K562 (cell line): ENCODE measurements around the gene SLC4A5. TPM values are rescaled to one million over a fixed set of nuclear protein-coding genes. Genes with fewer than 3 reads are reported as not detected.
A peak's percentile ranks its signal among the peaks of the same experiment; 100 is the strongest.

Experiments used
- BCOR ChIP-seq: fragments of 450-650 bp; IDR thresholded peaks from 2 replicates; pipeline ENCODE4 v1.6.1; 2016
- BRD4 ChIP-seq: fragments of 200-600 bp; sonication (generic); IDR thresholded peaks from 2 replicates; pipeline ENCODE4 v1.6.1; 2017; ENCODE audit warnings: inconsistent platforms
- BRD9 ChIP-seq: fragments of 450-650 bp; IDR thresholded peaks from 2 replicates; pipeline ENCODE4 v1.6.1; 2018; ENCODE audit warnings: low read depth; ENCODE audit not compliant: partially characterized antibody
- CBFA2T3 ChIP-seq: fragments of 450-650 bp; IDR thresholded peaks from 2 replicates; pipeline ENCODE4 v1.6.1; 2017
- CEBPB ChIP-seq: fragments of 450-650 bp; IDR thresholded peaks from 2 replicates; pipeline ENCODE4 v1.6.1; 2016; ENCODE audit warnings: missing genetic modification characterization, missing compliant biosample characterization
- CXXC5 ChIP-seq: fragments of 250-450 bp; sonication (Bioruptor Pico); IDR thresholded peaks from 2 replicates; pipeline ENCODE4 v1.8.0; 2022; ENCODE audit warnings: inconsistent platforms, mild to moderate bottlenecking, moderate library complexity
- EHMT2 ChIP-seq: fragments of 450-650 bp; IDR thresholded peaks from 2 replicates; pipeline ENCODE4 v1.6.1; 2018; ENCODE audit warnings: antibody characterized with exemption
- ERF ChIP-seq: fragments of 450-650 bp; formaldehyde crosslinking; IDR thresholded peaks from 2 replicates; pipeline ENCODE4 v1.4.0; 2020; ENCODE audit warnings: mild to moderate bottlenecking, mixed read lengths
- GATA2 ChIP-seq: sonication (generic); formaldehyde crosslinking; IDR thresholded peaks from 2 replicates; pipeline ENCODE4 v1.4.0; 2020; ENCODE audit warnings: mild to moderate bottlenecking, missing genetic modification reagents
- IFI16 ChIP-seq: fragments of 250-450 bp; sonication (Bioruptor Pico); IDR thresholded peaks from 2 replicates; pipeline ENCODE4 v2.1.2; 2022; ENCODE audit warnings: mild to moderate bottlenecking, inconsistent platforms
- KLF16 ChIP-seq: IDR thresholded peaks from 2 replicates; pipeline ENCODE4 v1.6.1; 2016; ENCODE audit warnings: antibody characterized with exemption
- LCOR ChIP-seq: sonication (generic); formaldehyde crosslinking; IDR thresholded peaks from 2 replicates; pipeline ENCODE4 v1.8.0; 2022; ENCODE audit warnings: mild to moderate bottlenecking, missing genetic modification reagents
- MECOM ChIP-seq: fragments of 250-450 bp; sonication (Bioruptor Pico); IDR thresholded peaks from 2 replicates; pipeline ENCODE4 v1.8.0; 2022; ENCODE audit warnings: inconsistent platforms
- NR2C2 ChIP-seq, 2 experiments: fragments of 200-800 bp in 1 of 2; sonication (Bioruptor generic) in 1 of 2; sonication (generic) in 1 of 2; formaldehyde crosslinking in 1 of 2; IDR thresholded peaks; 2 replicates each; pipeline versions ENCODE4 v1.6.1 to v1.8.0; 2016 to 2022; ENCODE audit warnings: mild to moderate bottlenecking in 1 of 2, missing compliant biosample characterization in 1 of 2, missing genetic modification characterization in 1 of 2, missing genetic modification reagents in 1 of 2
- PML ChIP-seq: IDR thresholded peaks from 2 replicates; pipeline ENCODE4 v1.6.1; 2012; ENCODE audit warnings: low read length, inconsistent platforms
- POLR2AphosphoS5 ChIP-seq: IDR thresholded peaks from 2 replicates; pipeline ENCODE4 v1.6.1; 2011; ENCODE audit warnings: mild to moderate bottlenecking, low read depth, low read length, moderate library complexity; ENCODE audit not compliant: control insufficient read depth, insufficient read depth
- SNIP1 ChIP-seq: fragments of 450-650 bp; IDR thresholded peaks from 2 replicates; pipeline ENCODE4 v1.7.1; 2017; ENCODE audit warnings: low read depth, mild to moderate bottlenecking
- STAT5A ChIP-seq: IDR thresholded peaks from 2 replicates; pipeline ENCODE4 v1.6.1; 2012; ENCODE audit warnings: low read length, inconsistent platforms, borderline replicate concordance
- TAF7 ChIP-seq: fragments of 450-650 bp; IDR thresholded peaks from 2 replicates; pipeline ENCODE4 v1.6.1; 2016; ENCODE audit warnings: missing genetic modification characterization, missing compliant biosample characterization
- TCF3 ChIP-seq: sonication (generic); formaldehyde crosslinking; IDR thresholded peaks from 2 replicates; pipeline ENCODE4 v1.4.0; 2020; ENCODE audit warnings: mild to moderate bottlenecking, missing genetic modification reagents
- YY1 ChIP-seq, 3 experiments: IDR thresholded peaks; 2 replicates each; pipeline ENCODE4 v1.6.1; 2011; ENCODE audit warnings: low read length in 2 of 3, mild to moderate bottlenecking in 2 of 3, moderate library complexity in 2 of 3, borderline replicate concordance in 1 of 3, control low read depth in 1 of 3, low read depth in 1 of 3; ENCODE audit not compliant: insufficient read depth in 3 of 3, insufficient replicate concordance in 2 of 3, control insufficient read depth in 1 of 3, insufficient read length in 1 of 3; ENCODE audit errors: extremely low read depth in 1 of 3
- ZFX ChIP-seq: sonication (generic); formaldehyde crosslinking; IDR thresholded peaks from 2 replicates; pipeline ENCODE4 v1.8.0; 2022; ENCODE audit warnings: mild to moderate bottlenecking, missing genetic modification reagents, moderate library complexity
- ZNF143 ChIP-seq: sonication (generic); formaldehyde crosslinking; IDR thresholded peaks from 2 replicates; pipeline ENCODE4 v1.9.0; 2022; ENCODE audit warnings: mild to moderate bottlenecking, missing genetic modification reagents
- ZNF354B ChIP-seq: fragments of 250-450 bp; sonication (Bioruptor Pico); IDR thresholded peaks from 2 replicates; pipeline ENCODE4 v1.4.0; 2020
- ZSCAN29 ChIP-seq: fragments of 450-650 bp; IDR thresholded peaks from 2 replicates; pipeline ENCODE4 v1.6.1; 2017
- polyA plus RNA-seq, 8 experiments: library from polyadenylated mRNA; depleted of rRNA in 4 of 8; stranded (reverse) in 5 of 8; unstranded in 3 of 8; fragments of >200 nt; fragmentation: Nextera tagmentation in 2 of 8; fragmentation: Illumina TruSeq in 1 of 8; extraction: Ambion mirVana in 2 of 8; extraction: Trizol in 1 of 8; gene quantifications; 2 replicates each; pipeline versions ENCODE4 v1.2.1 to v1.2.3, GENCODE V29; 2011 to 2014; ENCODE audit warnings: inconsistent platforms in 1 of 8, missing spikeins in 1 of 8
- total RNA-seq, 7 experiments: library from RNA; depleted of rRNA in 6 of 7; stranded (reverse); fragments of >200 nt in 6 of 7; fragmentation: Illumina TruSeq in 2 of 7; extraction: Trizol in 2 of 7; gene quantifications; 2 replicates each; pipeline versions ENCODE4 v1.2.1 to v1.2.3, GENCODE V29; 2011 to 2021; ENCODE audit warnings: low replicate concordance in 1 of 7
- TF ChIP-seq, protein P1 (sequence below): IDR thresholded peaks from 2 replicates; pipeline ENCODE4 v1.6.1; 2014; ENCODE audit warnings: antibody characterized with exemption
- TF ChIP-seq, protein P2 (sequence below): fragments of 450-650 bp; IDR thresholded peaks from 2 replicates; pipeline ENCODE4 v1.6.1; 2016; ENCODE audit warnings: antibody characterized with exemption
- TF ChIP-seq, protein P3 (sequence below): fragments of 250-450 bp; sonication (Bioruptor Pico); IDR thresholded peaks from 2 replicates; pipeline ENCODE4 v1.5.0; 2020; ENCODE audit warnings: mild to moderate bottlenecking

The SLC4A5 gene
- total and polyA plus RNA-seq, 9 of the 15 experiments (the other 6 are each of a cell fraction or from before 2014, with no cell fraction given) = 0.03 to 0.77 (median 0.14) TPM; not detected in 1

DNA sequence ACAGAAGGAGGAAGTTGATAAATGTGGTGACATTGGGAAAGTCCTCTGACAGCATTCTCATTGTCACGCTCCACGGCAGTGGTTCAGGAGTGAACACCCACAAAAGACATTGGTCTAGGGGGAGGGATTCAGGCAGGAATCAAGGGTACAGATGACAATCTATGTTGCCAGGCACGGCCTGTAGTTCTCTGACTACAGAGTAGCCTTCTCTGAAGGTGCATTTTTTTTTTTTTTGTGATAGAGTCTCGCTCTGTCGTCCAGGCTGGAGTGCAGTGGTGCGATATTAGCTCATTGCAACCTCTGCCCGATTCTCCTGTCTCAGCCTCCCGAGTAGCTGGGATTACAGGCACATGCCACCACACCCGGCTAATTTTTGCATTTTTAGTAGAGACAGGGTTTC is 157.2 kb downstream of the SLC4A5 start (continued):
- TF ChIP-seq IFI16 (CRISPR knock-in tag) = no peak
- TF ChIP-seq TCF3 (CRISPR knock-in tag) = peak; percentile 74
- TF ChIP-seq NR2C2 (CRISPR knock-in tag; IDR thresholded peaks at IDR 0.05) = no peak
- peak; percentile 39 for TF ChIP-seq NR2C2 (tag; IDR thresholded peaks at IDR 0.05)
- peak; percentile 54 for TF ChIP-seq BRD9
- TF ChIP-seq ZNF143 (CRISPR knock-in tag) = no peak
- TF ChIP-seq EHMT2 = no peak
- TF ChIP-seq CEBPB (tag) = peak; percentile 76
- TF ChIP-seq, protein P1, sequence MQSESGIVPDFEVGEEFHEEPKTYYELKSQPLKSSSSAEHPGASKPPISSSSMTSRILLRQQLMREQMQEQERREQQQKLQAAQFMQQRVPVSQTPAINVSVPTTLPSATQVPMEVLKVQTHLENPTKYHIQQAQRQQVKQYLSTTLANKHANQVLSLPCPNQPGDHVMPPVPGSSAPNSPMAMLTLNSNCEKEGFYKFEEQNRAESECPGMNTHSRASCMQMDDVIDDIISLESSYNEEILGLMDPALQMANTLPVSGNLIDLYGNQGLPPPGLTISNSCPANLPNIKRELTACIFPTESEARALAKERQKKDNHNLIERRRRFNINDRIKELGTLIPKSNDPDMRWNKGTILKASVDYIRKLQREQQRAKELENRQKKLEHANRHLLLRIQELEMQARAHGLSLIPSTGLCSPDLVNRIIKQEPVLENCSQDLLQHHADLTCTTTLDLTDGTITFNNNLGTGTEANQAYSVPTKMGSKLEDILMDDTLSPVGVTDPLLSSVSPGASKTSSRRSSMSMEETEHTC = 0 out of 2 replicates have a peak, but pooled peaks have one; percentile 38
- peak; percentile 84 for TF ChIP-seq CBFA2T3
- TF ChIP-seq STAT5A = 0 out of 2 replicates have a peak, but pooled peaks have one; percentile 33
- TF ChIP-seq SNIP1 = no peak
- 0 out of 2 replicates have a peak, but pooled peaks have one; percentile 17 for TF ChIP-seq ERF (CRISPR knock-in tag)
- no peak for TF ChIP-seq MECOM (CRISPR knock-in tag)
- peak; percentile 56; the same call in 1 of the 2 replicates for TF ChIP-seq POLR2AphosphoS5
- TF ChIP-seq BCOR = 0 out of 2 replicates have a peak, but pooled peaks have one; percentile 43
- peak; percentile 88 for TF ChIP-seq GATA2
- TF ChIP-seq, protein P2, sequence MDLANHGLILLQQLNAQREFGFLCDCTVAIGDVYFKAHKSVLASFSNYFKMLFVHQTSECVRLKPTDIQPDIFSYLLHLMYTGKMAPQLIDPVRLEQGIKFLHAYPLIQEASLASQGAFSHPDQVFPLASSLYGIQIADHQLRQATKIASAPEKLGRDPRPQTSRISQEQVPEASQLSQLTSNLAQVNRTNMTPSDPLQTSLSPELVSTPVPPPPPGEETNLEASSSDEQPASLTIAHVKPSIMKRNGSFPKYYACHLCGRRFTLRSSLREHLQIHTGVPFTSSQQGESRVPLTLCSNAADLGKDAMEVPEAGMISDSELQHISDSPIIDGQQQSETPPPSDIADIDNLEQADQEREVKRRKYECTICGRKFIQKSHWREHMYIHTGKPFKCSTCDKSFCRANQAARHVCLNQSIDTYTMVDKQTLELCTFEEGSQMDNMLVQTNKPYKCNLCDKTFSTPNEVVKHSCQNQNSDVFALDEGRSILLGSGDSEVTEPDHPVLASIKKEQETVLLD = peak; percentile 57; the same call in 1 of the 2 replicates
- TF ChIP-seq KLF16 = peak; percentile 26; the same call in 1 of the 2 replicates
- no peak; the same call in 1 of the 2 replicates for TF ChIP-seq PML
- no peak for TF ChIP-seq YY1 (IDR thresholded peaks at IDR 0.05; ENCODE audit: borderline replicate concordance in 1 of 3, control insufficient read depth in 1 of 3, extremely low read depth in 1 of 3, insufficient read depth in 3 of 3, insufficient read length in 1 of 3, insufficient replicate concordance in 2 of 3, low read depth in 1 of 3, low read length in 2 of 3)
- no peak for TF ChIP-seq ZNF354B (CRISPR knock-in tag)
- peak; percentile 55; the same call in 1 of the 2 replicates for TF ChIP-seq ZFX
- TF ChIP-seq ZSCAN29 = no peak
- 0 out of 2 replicates have a peak, but pooled peaks have one; percentile 52 for TF ChIP-seq CXXC5 (CRISPR knock-in tag)
- 0 out of 2 replicates have a peak, but pooled peaks have one; percentile 11 for TF ChIP-seq LCOR
- TF ChIP-seq BRD4 = no peak
- no peak for TF ChIP-seq TAF7
- TF ChIP-seq, protein P3, sequence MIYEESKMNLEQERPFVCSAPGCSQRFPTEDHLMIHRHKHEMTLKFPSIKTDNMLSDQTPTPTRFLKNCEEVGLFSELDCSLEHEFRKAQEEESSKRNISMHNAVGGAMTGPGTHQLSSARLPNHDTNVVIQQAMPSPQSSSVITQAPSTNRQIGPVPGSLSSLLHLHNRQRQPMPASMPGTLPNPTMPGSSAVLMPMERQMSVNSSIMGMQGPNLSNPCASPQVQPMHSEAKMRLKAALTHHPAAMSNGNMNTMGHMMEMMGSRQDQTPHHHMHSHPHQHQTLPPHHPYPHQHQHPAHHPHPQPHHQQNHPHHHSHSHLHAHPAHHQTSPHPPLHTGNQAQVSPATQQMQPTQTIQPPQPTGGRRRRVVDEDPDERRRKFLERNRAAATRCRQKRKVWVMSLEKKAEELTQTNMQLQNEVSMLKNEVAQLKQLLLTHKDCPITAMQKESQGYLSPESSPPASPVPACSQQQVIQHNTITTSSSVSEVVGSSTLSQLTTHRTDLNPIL (CRISPR knock-in tag) = no peak
